ENCODE data around the gene KAT2B. TPM values are rescaled to one million over a fixed set of nuclear protein-coding genes. Genes with fewer than 3 reads are reported as not detected.

The KAT2B gene
- total and polyA plus RNA-seq, 7 experiments from 2014 or later = 1.7 to 127 (median 61.9) TPM

Small RNA genes within 50 kb of the gene (microRNA-seq; reads per million reads assigned to microRNA genes)
- not detected for gene MIR3135A (ENCODE audit: borderline microRNAs expressed)

Other genes starting within 250 kb of the KAT2B start
- gene EFHB, start 106.2 kb upstream of the KAT2B start, total RNA-seq = 1 to 10 TPM in 3 of 5 experiments, under 1 TPM in 1, not detected in 1; 0.92 to 2.0 (median 1.4) TPM
- gene EFHB, start 106.2 kb upstream of the KAT2B start, polyA plus RNA-seq = 1 to 10 TPM in 1 of 2 donors, not detected in 1; 1.8 TPM
- 10 to 100 TPM; 50.3 to 92.2 (median 58.9) TPM for gene RAB5A, start 93.3 kb upstream of the KAT2B start, total RNA-seq
- gene RAB5A, start 93.3 kb upstream of the KAT2B start, polyA plus RNA-seq = 10 to 100 TPM; 28.6 to 43.8 TPM
- gene PP2D1, start 28.2 kb upstream of the KAT2B start, total RNA-seq = not detected
- gene PP2D1, start 28.2 kb upstream of the KAT2B start, polyA plus RNA-seq = under 1 TPM; 0.29 to 0.60 TPM
- gene SGO1, start 145.8 kb downstream of the KAT2B start, total RNA-seq = 10 to 100 TPM in 1 of 5 experiments, 1 to 10 TPM in 1, under 1 TPM in 3; 0.44 to 25.0 (median 0.89) TPM
- under 1 TPM; 0.51 to 0.54 TPM for gene SGO1, start 145.8 kb downstream of the KAT2B start, polyA plus RNA-seq

All from naive thymus-derived CD4-positive, alpha-beta T cell (primary cell).